Measurements from ENCODE around the gene ACTL10.

The ACTL10 gene

DNA sequence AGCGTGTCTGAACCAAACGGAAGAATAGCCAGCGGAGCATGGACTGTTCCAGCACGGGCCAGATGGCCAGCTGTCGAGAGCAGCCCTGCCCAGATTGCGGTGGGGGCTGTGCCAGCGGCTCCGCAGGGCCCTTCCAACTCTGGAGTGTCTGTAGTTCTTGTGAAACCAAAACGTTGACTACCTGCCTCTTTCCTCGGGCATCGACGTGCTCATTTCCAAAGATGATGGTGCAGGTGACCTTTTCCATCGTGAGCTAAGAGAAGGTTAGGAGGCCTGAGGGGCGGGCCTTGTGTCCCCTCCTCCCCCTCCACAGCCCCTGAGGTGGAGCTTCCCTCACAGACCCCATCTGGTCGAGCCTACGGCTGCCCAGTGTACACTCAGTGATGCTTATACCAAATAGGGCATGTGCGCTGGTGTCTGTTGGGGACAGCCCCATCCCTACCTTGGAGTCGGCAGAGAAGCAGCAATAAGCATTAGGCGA is 17.5 kb upstream of the ACTL10 start:
- peak in 8 of 14 donors; percentile 14 to 49 (median 22) for DNase-seq

DNA sequence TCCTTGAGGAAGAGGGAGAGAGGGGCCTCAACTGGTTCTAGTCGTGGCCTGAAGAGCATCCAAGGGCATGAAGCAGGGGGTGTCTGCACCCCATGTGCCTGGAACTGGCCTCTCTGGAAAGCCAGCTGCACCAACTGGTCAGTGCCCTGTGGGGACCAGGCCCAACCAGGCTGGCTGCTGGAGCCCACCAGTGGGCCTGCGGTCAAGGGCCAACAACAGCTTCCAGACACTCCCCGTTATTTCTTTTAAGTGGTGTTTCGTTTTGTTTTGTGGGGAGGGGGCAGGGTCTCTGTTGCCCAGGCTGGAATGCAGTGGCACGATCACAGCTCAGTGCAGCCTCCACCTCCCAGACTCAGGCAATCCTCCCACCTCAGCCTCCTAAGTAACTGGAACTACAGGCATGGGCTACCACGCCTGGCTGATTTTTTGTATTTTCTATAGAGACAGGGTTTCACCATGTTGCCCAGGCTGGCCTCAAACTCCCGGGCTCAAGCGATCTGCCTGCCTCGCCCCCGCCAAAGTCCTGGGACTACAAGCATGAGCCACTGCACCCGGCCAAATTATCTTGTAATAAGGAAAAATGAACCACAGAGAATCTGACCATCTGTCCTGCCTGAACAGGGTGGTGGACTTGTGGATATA is 16.5 kb upstream of the ACTL10 start:
- no peak for DNase-seq

DNA sequence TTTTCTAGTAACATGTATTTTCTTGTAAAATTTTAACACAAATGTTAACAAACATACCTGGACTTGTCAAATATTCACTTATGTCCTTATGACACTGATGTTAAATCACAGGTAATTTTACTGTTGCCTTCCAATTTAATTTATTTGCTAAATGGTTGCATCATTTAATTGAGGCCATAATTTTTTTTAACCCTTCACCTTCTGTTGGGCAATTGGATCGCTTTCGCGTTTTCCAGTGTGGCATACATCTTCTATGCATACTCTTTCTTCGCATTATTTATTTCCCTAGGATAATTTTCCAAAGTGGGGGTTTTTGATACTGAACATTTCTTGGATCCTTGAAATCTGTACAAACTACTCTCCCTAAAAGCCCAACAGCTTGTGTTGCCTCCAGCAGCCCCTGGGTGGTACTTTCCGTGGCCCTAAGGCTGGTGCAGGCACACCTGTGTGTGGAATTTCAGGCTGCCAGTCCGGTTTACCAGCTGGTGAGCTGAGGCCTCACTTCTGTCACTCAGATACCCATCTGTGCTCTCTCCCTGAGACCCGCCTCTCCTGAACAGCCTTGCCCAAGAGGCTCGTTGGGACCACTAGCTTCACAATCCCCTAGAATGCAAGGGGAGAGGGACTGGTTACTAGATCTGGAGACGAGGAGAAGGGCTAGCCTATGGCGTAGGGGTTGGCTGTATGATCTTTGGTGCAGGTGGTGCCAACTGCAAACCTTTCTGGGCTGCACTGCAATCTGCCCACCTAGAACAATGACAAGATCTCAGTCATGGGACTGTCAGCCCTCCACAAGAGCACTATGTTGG is 15.8 kb upstream of the ACTL10 start:
- DNase-seq, result no peak

DNA sequence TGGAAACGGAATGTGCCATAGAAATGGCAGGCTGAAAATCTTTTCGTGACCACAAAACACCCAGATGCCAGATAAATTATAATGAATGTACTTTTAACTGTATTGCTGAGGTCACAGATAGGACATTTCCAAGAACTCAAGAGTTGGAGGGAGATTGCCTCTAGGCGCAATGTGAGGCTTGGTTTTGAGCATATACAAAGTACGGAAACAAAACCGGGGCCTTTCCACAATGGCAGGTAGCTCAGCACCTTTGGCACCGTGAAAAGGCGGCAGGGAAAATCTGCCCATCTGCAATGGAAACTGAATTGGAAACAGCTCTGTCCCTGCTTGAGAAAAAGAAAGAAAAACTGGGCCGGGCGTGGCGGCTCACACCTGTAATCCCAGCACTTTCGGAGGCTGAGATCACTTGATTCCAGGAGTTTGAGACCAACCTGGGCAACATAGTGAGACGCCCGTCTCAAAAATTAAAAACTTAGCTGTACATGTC is 15.1 kb upstream of the ACTL10 start:
- no peak for DNase-seq

DNA sequence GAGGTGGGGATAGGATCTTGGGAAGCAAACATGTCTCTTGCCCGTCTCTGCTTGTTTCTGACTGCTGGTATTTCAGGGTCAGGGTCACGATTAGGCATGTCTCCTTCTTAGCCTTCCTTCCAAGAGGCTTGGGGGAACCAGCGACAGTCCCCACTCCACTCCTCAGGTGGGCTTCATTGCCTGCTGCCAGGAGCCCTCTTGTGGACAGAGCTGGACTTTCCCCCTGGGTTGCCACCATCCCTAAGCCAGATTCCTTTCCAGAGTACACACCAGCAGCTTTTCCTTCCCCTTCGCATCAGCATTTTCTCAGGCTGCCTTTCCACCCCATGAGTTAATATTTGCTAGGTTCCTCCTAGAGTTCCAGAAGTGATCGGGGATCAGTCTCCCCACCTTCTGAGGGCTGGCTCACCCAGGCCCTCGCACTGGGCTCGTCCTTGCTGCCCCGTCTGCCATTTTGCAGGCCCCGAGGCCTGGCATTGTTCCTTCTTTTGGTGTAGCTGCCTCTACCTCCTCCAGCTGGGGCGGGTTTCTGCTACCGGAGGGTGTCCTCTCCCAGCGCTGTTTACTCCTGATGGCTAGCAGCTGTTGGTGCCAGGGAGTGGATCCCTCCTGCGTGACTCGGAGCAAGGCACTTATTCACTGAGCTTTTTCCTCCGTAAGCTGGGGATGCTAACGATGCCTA is 13.4 kb upstream of the ACTL10 start:
- DNase-seq, result peak in 11 of 14 donors; percentile 8 to 62 (median 31)

DNA sequence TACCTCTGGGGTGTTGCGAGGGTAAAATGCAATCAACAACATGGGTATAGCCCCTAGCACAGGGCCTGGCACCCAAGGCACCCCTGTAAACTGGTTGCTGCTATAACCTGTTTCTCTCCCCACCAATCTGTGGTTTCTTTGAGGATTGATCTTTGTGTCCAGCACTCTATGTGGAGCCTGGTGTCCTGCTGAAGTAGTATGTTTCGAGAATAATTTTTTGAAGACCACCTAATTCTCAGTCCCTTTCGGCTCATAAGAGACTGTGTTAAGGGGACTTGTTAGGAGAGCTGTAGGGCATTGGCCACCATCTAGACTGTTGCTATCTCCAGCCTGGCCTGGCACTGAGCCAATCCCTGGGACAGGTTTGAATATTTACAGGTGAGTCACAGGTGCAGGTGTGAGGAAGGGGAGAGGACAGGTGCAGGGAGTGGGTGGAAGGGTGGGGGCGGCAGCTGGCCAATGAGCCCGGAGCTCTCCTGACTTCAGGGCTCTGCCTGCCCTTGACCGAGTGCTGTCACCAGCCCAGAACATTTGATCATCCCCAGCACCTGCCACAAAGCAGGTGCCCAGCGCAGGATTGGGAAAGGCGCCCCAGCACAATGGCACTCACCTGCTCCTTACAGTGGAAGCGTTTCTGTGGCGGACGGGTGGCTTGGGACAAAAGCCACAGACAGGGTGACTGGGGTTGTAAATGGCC is 12.7 kb upstream of the ACTL10 start:
- peak in 1 of 14 donors; percentile 19 for DNase-seq

DNA sequence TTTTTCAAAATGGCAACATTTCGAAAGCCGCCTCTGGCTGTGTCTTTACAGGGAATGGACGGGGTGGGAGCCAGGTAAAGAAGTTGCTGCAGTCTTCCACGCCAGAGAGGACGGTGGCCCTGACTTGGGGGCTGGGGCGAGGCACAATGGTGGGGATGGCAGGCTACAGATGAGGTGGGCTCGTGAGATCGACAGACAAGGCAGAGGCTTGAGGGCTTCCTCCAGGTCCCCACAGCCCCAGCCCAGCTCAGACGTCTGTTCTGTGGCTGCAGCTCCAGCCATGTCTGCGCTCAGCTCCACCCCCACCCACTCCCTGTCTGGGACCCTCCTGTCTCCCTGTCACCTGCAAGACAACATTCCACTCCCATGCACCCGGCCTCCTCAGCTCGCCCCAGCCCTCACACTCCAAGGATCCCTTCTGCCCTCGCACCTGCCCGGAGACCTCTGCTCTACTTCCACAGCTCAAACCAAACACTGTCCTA is 12.0 kb upstream of the ACTL10 start:
- no peak for DNase-seq

DNA sequence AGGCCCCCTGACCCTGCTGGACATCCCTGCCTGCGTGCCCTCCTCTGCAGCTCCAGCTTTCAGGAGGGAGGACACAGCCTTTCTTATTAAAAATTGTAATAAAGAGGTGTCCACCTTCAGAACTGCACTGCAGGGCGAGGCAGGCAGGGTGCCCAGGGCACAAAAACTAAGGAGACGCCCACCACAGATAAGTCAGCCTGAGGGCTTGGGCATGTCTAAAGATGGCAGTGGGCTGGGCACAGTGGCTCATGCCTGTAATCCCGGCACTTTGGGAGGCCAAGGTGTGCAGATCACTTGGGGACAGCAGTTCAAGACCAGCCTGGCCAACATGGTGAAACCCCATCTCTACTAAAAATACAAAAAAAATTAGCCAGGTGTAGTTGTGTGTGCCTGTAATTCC is 11.6 kb upstream of the ACTL10 start:
- no peak for DNase-seq

DNA sequence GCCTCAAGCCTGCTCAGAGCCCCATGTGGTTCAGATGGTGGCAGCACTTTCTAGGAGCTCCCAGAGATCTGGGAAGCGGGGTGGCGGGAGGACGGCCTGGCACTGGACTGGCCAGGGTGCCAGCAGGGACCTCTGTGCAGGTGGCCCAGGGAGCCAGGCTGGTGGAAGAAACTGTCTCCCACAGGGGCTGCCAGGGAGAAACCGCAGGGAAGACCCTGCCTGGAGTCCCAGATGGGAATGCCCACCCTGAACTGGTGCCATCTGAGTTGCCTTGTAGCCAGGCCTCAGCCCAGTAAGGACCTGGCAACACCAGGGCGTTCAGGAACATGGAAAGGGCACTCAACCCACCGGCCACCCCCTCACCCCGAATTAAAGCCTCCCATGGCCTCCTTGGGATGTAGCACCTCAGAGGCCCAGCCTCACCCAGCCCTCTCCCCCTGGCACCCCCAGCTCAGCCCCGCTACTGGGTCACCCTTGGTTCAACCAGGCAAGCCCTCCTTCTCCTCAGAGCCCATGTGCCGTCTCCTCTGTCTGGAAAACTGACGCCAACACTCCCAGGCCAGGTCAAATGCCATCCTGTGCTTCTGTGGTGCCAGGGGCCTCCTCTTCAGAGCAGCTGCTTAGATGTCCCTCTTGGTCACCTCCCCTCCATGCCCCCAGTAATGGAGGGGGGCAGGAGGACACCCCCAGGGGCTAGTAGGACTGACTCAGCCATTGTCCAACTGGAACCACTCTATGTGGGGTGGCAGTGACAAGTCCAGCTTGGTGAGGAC is 10.5 kb upstream of the ACTL10 start:
- DNase-seq, result no peak

DNA sequence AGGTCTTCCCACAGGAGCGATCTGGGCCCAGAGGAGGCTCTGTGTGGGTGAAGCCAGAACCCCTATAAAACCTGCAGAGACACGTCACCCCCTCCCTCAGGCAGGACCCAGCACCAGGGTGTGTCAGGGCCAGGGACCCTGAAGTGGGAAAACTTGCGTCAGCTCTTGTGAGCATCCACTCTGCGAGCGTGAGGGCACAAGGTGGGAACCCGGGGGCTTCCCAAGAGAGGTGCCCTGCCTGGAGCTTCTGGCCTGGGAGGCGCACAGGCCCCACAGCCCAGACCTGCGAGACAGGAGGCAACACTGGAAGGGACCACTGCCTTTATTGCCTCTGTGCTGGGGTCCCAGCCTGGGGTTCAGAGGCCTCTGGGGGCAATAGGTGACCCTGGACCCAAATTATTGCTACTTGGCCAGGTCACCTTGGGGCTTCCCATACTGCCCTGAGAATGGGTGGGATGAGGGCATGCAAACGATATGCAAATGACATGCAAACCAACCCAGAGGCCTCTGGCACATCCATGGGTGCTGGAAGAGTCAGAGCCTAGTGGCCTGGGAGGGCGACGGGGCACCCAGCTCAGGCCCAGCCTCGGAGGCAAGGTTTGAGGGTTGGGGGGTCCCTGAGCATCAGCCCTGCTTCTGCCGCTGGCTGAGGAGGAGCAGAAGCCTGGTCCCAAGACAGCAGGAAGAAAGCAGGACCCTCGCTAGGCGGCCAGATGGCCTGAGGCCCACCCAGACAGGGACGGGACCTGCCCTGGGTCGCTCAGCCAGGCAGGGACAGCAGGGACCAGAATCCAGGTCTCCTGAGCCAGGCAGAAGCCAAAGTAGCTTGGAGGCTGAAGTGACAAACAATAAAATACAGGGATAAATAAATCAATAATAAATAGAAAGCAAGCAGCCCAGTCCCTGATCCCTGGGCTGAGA is 9.7 kb upstream of the ACTL10 start:
- DNase-seq, result no peak

DNA sequence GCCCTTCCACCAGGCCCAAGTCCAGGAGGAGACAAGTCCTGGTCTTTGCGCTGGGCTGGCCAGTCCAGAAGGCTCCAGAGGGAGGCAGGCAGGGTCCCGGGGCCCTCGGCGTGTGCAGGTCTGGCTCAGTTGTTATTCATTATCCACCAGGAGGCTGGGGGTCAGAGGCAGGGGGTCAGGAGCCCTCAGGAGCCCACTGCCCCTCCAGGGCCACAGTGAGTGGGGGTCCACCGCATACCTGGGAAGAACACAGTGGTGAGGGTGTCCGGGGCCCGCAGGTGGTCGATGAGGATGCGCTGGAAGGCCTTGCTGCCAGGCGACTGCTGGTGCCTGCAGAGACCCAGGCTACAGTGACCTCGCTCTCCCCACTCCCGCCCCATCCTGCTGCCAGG is 9.0 kb upstream of the ACTL10 start:
- no peak for DNase-seq

DNA sequence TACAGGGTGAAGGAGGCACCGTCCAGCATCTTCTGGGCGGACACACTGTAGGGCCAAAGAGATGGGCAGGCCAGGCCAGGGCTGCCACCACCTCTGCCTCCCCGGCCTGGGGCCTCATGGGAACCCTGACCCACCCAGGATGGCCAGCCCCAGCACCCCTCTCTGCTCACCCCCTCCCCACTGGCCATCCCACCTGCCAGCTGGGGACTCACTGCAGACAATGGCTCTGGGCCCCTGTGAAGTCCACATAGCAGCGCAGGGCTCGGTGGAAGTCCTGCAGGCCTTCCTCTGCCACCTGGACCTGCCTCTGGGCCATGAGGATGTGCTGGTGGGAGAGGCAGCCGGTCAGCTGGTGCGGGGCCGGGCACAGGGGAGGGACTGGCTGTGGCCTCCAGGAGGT is 8.2 kb upstream of the ACTL10 start:
- no peak for DNase-seq

DNA sequence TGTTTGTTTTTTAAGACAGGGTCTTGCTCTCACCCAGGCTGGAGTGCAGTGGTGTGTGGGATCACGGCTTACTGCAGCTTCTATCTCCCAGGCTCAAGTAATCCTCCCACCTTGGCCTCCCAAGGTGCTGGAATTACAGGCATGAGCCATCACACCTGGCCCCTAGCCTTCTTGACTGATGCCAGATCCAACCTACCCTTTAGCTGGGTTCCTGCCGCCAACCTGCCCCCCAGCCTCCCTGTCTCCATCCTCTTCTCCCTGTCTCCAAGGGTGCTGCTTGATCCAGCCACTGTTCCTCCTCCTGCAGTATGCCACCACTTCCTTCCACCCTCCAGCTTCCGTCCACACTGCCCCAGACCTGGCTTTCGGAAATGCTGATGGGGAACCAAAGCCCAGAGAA is 7.8 kb upstream of the ACTL10 start:
- no peak for DNase-seq

DNA sequence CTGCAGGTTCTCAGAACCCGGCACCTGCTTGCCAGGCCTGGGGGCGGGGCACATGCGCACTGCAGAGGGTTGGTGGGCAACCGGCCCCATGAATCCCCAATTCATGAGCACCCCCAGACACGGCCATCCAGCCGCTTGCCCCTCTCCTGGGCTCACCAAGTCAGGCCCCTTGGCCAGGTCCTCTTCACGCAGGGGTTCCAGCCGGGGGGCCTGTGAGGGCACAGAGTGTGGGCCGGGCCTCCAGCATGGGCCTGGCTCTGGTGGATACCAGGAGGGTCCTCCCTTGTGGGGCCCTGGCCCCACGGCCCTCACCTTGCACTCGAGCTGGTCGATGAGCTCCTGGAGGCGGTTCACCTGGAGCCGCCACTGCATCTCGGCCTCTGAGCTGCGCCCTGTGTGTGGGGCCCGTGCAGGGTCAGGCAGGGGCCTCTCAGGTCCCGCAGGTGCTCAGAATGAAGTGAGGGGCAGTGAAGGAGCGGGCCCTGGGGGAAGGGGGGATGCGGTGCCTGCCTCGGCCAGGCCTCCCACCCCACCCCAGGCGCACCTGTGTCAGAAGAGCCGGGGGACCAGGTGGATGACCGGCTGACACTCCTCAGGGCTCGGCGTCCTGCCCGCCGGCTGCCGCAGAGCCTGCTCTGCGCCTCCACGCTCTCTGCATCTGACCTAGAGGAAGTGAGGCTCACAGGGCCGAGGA is 7.3 kb upstream of the ACTL10 start:
- no peak for DNase-seq

DNA sequence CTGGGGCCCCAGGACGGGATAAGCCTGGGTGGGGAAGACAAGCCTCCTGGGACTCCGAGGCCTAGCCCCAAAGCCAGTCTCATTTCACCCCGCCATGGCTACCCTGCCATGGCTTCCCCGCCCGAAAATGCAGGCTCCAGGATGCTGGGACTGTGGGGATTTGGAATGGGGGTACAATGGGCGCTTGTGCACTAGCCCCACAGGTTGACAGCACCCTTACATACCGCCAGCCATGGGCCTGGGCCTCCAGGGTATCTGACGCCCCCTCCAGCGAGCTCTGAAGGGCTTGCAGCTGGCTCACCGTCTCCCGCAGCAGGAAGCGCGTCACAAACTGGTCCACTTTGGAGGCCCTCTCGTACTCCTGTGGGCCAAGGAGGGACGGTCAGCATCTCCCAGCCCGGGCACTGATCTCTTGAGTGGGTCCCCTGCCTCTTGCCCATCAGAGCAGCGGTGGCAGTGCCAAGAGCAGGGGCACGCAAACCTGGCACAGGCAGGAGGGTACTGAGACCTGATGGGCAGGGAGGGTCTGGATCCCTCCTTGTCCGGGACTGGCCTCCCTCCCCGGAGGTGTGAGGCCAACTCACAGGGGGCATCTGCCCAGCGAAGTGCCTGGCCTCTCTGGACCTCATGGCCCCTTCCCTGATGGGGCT is 6.6 kb upstream of the ACTL10 start:
- no peak for DNase-seq

DNA sequence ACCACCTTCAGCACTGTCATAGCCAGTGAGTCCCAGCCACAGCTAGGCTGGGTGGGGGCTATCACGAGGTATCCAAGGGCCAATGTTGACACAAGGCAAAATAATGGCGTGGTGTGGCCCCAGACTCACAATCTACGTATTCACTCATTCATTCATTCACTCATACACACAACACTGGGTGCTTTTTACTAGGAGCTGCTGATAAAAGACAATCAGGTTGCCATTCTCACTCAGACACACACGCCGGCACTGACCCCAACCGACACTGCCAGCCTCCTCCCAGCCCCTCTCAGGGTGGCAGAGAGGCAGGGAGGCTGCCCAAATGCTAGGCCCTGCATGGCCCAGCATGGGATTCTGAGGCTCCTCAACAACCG is 6.1 kb upstream of the ACTL10 start:
- no peak for DNase-seq

DNA sequence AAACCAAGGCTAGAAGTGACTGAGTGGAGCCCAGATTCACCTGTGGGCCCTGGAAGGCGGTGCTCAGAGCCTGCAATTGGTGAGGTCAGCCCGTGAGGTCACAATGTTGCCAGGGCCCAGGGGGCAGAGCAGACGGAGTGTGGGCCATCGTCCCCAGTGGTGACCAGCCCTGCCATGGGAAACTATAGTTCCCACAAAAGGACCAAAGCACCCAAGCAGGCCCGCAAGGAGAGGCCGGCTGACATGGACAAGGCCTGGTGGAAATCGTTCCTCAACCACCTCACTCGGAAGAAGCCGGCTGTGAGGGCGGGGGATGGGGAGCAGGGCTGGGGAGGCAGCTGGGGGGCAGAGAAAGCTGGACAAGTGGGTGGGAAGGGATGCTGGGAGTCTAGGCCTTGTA is 4.6 kb upstream of the ACTL10 start, which contains the start of gene C20orf144:
Gene C20orf144 (plus strand): TSS at position 156 of the 400 bp plus-strand sequence. CDS start 19 bp downstream, at position 175.
- no peak for DNase-seq

DNA sequence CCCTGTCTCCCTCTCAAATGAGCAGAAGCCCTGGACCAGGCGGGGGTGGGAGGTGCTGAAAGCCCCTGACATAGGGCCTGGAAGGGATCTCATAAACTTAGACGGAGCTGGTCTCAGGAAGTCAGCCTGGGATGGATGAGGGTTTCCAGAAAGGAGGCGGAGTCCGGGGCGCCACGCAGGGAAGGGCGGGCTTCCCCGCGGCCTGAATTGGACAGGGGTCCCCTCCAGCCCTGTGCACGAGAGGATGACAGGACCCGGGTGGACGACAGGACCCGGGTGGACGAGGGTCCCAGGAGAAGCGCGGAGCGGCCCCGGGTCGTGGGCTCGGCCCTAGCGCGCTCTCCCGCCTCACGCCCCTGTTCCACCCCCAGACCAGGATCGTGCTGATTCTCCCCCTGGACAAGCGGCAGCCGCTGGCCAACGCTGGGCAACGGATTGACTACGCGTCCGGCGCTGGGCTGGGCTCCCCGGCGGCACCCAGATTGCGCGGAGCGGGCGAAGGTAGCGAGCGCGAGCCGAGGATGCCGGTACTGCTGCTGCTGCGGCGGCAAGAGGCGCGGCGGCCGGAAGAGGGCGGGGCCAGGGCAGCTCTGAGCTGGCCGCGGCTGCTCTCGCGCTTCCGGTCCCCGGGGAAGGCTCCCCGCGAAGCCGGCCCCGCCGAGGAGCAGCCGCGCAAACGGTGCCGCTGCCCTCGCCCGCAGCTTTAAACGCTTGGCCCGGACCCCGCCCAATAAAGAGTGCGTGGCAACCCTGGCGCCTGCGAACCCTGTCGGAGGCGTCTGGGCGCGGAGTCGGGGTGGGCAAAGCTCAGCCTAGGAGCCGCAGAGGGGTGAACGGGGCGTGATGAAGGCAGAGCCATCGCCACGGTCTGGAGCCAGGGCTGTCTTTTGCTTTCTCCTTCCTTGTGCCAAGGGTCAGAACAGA is 3.3 kb upstream of the ACTL10 start:
- peak in 13 of 14 donors; percentile 34 to 85 (median 56) for DNase-seq
